ENCODE measurements around the gene AKR1C2. TPM values are rescaled to one million over a fixed set of nuclear protein-coding genes. Genes with fewer than 3 reads are reported as not detected.
"Not testable (repeated sequence)": the region's sequence is repeated elsewhere in the genome, so short reads cannot be mapped to it uniquely, and the experiment has no call there.

Gene AKR1C2
- 2.5 TPM for polyA plus RNA-seq (2013)

GRCh38 chr10:5003127-5004029, at the start of gene AKR1C2:
TSS of gene AKR1C2 (minus strand) at chr10:5003857. CDS start at chr10:5003835, 22 bp downstream.
- H3K27ac ChIP-seq (ENCODE audit: insufficient read depth in 1 of 2, low read depth in 1 of 2, low read length in 2 of 2, poor library complexity in 1 of 2, severe bottlenecking in 2 of 2); POLR2A ChIA-PET; H3K36me3 ChIP-seq (ENCODE audit: control insufficient read depth in 4 of 4, insufficient read depth in 4 of 4, low read length in 3 of 4); H3K9me3 ChIP-seq (ENCODE audit: control extremely low read depth in 1 of 5, control insufficient read depth in 4 of 5, insufficient read depth in 2 of 5, low read depth in 1 of 5, low read length in 4 of 5); H3K4me1 ChIP-seq (ENCODE audit: control extremely low read depth in 1 of 4, control insufficient read depth in 4 of 4, insufficient read depth in 4 of 4, low read length in 3 of 4); CTCF ChIA-PET; DNase-seq; H3K4me3 ChIP-seq (ENCODE audit: control insufficient read depth in 1 of 7, extremely low read depth in 1 of 7, insufficient read depth in 4 of 7, low read depth in 2 of 7, low read length in 6 of 7); H3K27me3 ChIP-seq (replicated peaks in 2 of 5; ENCODE audit: control insufficient read depth in 4 of 5, insufficient read depth in 5 of 5, low read length in 4 of 5): not testable (repeated sequence)
- WGBS (ENCODE audit: insufficient coverage), result 83% methylated on average over 1 of the region's 10 CpGs

- WGBS (ENCODE audit: insufficient coverage), result 100% methylated on average over 10 of the region's 16 CpGs
- H3K4me3 ChIP-seq (ENCODE audit: control insufficient read depth in 1 of 7, extremely low read depth in 1 of 7, insufficient read depth in 4 of 7, low read depth in 2 of 7, low read length in 6 of 7); POLR2A ChIA-PET: not testable (repeated sequence)
Measured at GRCh38 chr10:5052951-5053500, 49.4 kb upstream of the AKR1C2 start.

GRCh38 chr10:5047912-5048628, 44.4 kb upstream of the AKR1C2 start:
- no CpG with 5 or more reads among the region's 1 CpG for WGBS (ENCODE audit: insufficient coverage)
- POLR2A ChIA-PET, result no interaction called here
- H3K4me1 ChIP-seq (ENCODE audit: control extremely low read depth in 1 of 4, control insufficient read depth in 4 of 4, insufficient read depth in 4 of 4, low read length in 3 of 4), result no peaks in the 10 kb centered on the region
- no peaks in the 10 kb centered on the region for H3K27me3 ChIP-seq (replicated peaks in 2 of 5; ENCODE audit: control insufficient read depth in 4 of 5, insufficient read depth in 5 of 5, low read length in 4 of 5)
- H3K9me3 ChIP-seq (ENCODE audit: control extremely low read depth in 1 of 5, control insufficient read depth in 4 of 5, insufficient read depth in 2 of 5, low read depth in 1 of 5, low read length in 4 of 5), result peaks cover 0 to 11% (median 4%) of the 10 kb centered on the region in 5 experiments
- CTCF ChIA-PET, result no interaction called here
- DNase-seq, result no peak
- no peaks in the 10 kb centered on the region for H3K36me3 ChIP-seq (ENCODE audit: control insufficient read depth in 4 of 4, insufficient read depth in 4 of 4, low read length in 3 of 4)
- no peak overlapping the region for H3K4me3 ChIP-seq (ENCODE audit: control insufficient read depth in 1 of 7, extremely low read depth in 1 of 7, insufficient read depth in 4 of 7, low read depth in 2 of 7, low read length in 6 of 7)
- H3K27ac ChIP-seq (ENCODE audit: insufficient read depth in 1 of 2, low read depth in 1 of 2, low read length in 2 of 2, poor library complexity in 1 of 2, severe bottlenecking in 2 of 2), result no peak overlapping the region

More at GRCh38 chr10:5052951-5053500, 49.4 kb upstream of the AKR1C2 start:
- H3K27ac ChIP-seq (ENCODE audit: insufficient read depth in 1 of 2, low read depth in 1 of 2, low read length in 2 of 2, poor library complexity in 1 of 2, severe bottlenecking in 2 of 2); H3K36me3 ChIP-seq (ENCODE audit: control insufficient read depth in 4 of 4, insufficient read depth in 4 of 4, low read length in 3 of 4); CTCF ChIA-PET; H3K27me3 ChIP-seq (replicated peaks in 2 of 5; ENCODE audit: control insufficient read depth in 4 of 5, insufficient read depth in 5 of 5, low read length in 4 of 5); H3K9me3 ChIP-seq (ENCODE audit: control extremely low read depth in 1 of 5, control insufficient read depth in 4 of 5, insufficient read depth in 2 of 5, low read depth in 1 of 5, low read length in 4 of 5); H3K4me1 ChIP-seq (ENCODE audit: control extremely low read depth in 1 of 4, control insufficient read depth in 4 of 4, insufficient read depth in 4 of 4, low read length in 3 of 4); DNase-seq: not testable (repeated sequence)

- H3K4me1 ChIP-seq (ENCODE audit: control extremely low read depth in 1 of 4, control insufficient read depth in 4 of 4, insufficient read depth in 4 of 4, low read length in 3 of 4); H3K9me3 ChIP-seq (ENCODE audit: control extremely low read depth in 1 of 5, control insufficient read depth in 4 of 5, insufficient read depth in 2 of 5, low read depth in 1 of 5, low read length in 4 of 5); H3K4me3 ChIP-seq (ENCODE audit: control insufficient read depth in 1 of 7, extremely low read depth in 1 of 7, insufficient read depth in 4 of 7, low read depth in 2 of 7, low read length in 6 of 7); POLR2A ChIA-PET; CTCF ChIA-PET; H3K27ac ChIP-seq (ENCODE audit: insufficient read depth in 1 of 2, low read depth in 1 of 2, low read length in 2 of 2, poor library complexity in 1 of 2, severe bottlenecking in 2 of 2); H3K27me3 ChIP-seq (replicated peaks in 2 of 5; ENCODE audit: control insufficient read depth in 4 of 5, insufficient read depth in 5 of 5, low read length in 4 of 5); H3K36me3 ChIP-seq (ENCODE audit: control insufficient read depth in 4 of 4, insufficient read depth in 4 of 4, low read length in 3 of 4); DNase-seq: not testable (repeated sequence)
- 80% methylated on average over 3 of the region's 5 CpGs for WGBS (ENCODE audit: insufficient coverage)
Measured at GRCh38 chr10:5047055-5047454, 43.4 kb upstream of the AKR1C2 start.

GRCh38 chr10:5046410-5046809, 42.8 kb upstream of the AKR1C2 start:
- Histone ChIP-seq H3K36me3 (ENCODE audit: control insufficient read depth in 4 of 4, insufficient read depth in 4 of 4, low read length in 3 of 4) (no peaks in the 10 kb centered on the region), H3K4me3 (ENCODE audit: control insufficient read depth in 1 of 7, extremely low read depth in 1 of 7, insufficient read depth in 4 of 7, low read depth in 2 of 7, low read length in 6 of 7) (no peak overlapping the region), H3K9me3 (ENCODE audit: control extremely low read depth in 1 of 5, control insufficient read depth in 4 of 5, insufficient read depth in 2 of 5, low read depth in 1 of 5, low read length in 4 of 5) (peaks cover 0 to 9% (median 4%) of the 10 kb centered on the region in 5 experiments), H3K27ac (ENCODE audit: insufficient read depth in 1 of 2, low read depth in 1 of 2, low read length in 2 of 2, poor library complexity in 1 of 2, severe bottlenecking in 2 of 2) (no peak overlapping the region), H3K27me3 (replicated peaks in 2 of 5; ENCODE audit: control insufficient read depth in 4 of 5, insufficient read depth in 5 of 5, low read length in 4 of 5) (no peaks in the 10 kb centered on the region), H3K4me1 (ENCODE audit: control extremely low read depth in 1 of 4, control insufficient read depth in 4 of 4, insufficient read depth in 4 of 4, low read length in 3 of 4) (no peaks in the 10 kb centered on the region)
- POLR2A ChIA-PET, result no interaction called here
- CTCF ChIA-PET, result no interaction called here
- WGBS (ENCODE audit: insufficient coverage), result 98% methylated on average over 5 of the region's 6 CpGs
- no peak for DNase-seq

- Histone ChIP-seq H3K9me3 (ENCODE audit: control extremely low read depth in 1 of 5, control insufficient read depth in 4 of 5, insufficient read depth in 2 of 5, low read depth in 1 of 5, low read length in 4 of 5) (peaks cover 0 to 9% (median 4%) of the 10 kb centered on the region in 5 experiments), H3K4me1 (ENCODE audit: control extremely low read depth in 1 of 4, control insufficient read depth in 4 of 4, insufficient read depth in 4 of 4, low read length in 3 of 4) (peaks cover 0 to 2% (median 0%) of the 10 kb centered on the region in 4 experiments), H3K27me3 (replicated peaks in 2 of 5; ENCODE audit: control insufficient read depth in 4 of 5, insufficient read depth in 5 of 5, low read length in 4 of 5) (no peaks in the 10 kb centered on the region), H3K4me3 (ENCODE audit: control insufficient read depth in 1 of 7, extremely low read depth in 1 of 7, insufficient read depth in 4 of 7, low read depth in 2 of 7, low read length in 6 of 7) (no peak overlapping the region), H3K27ac (ENCODE audit: insufficient read depth in 1 of 2, low read depth in 1 of 2, low read length in 2 of 2, poor library complexity in 1 of 2, severe bottlenecking in 2 of 2) (no peak overlapping the region), H3K36me3 (ENCODE audit: control insufficient read depth in 4 of 4, insufficient read depth in 4 of 4, low read length in 3 of 4) (no peaks in the 10 kb centered on the region)
- WGBS (ENCODE audit: insufficient coverage), result 97% methylated on average over 9 of the region's 9 CpGs
- no peak for DNase-seq
- CTCF ChIA-PET, result no interaction called here
- POLR2A ChIA-PET, result no interaction called here
Measured at GRCh38 chr10:5045095-5045494, 41.4 kb upstream of the AKR1C2 start.

GRCh38 chr10:5043716-5044115, 40.1 kb upstream of the AKR1C2 start:
- Histone ChIP-seq H3K27me3 (replicated peaks in 2 of 5; ENCODE audit: control insufficient read depth in 4 of 5, insufficient read depth in 5 of 5, low read length in 4 of 5) (no peaks in the 10 kb centered on the region), H3K36me3 (ENCODE audit: control insufficient read depth in 4 of 4, insufficient read depth in 4 of 4, low read length in 3 of 4) (no peaks in the 10 kb centered on the region), H3K27ac (ENCODE audit: insufficient read depth in 1 of 2, low read depth in 1 of 2, low read length in 2 of 2, poor library complexity in 1 of 2, severe bottlenecking in 2 of 2) (no peak overlapping the region), H3K4me1 (ENCODE audit: control extremely low read depth in 1 of 4, control insufficient read depth in 4 of 4, insufficient read depth in 4 of 4, low read length in 3 of 4) (peaks cover 0 to 2% (median 0%) of the 10 kb centered on the region in 4 experiments), H3K9me3 (ENCODE audit: control extremely low read depth in 1 of 5, control insufficient read depth in 4 of 5, insufficient read depth in 2 of 5, low read depth in 1 of 5, low read length in 4 of 5) (peaks cover 0 to 13% (median 4%) of the 10 kb centered on the region in 5 experiments), H3K4me3 (ENCODE audit: control insufficient read depth in 1 of 7, extremely low read depth in 1 of 7, insufficient read depth in 4 of 7, low read depth in 2 of 7, low read length in 6 of 7) (no peak overlapping the region)
- no peak for DNase-seq
- ChIA-PET POLR2A (no interaction called here), CTCF (no interaction called here)
- WGBS (ENCODE audit: insufficient coverage), result 100% methylated on average over 1 of the region's 1 CpG

Data from common myeloid progenitor, CD34-positive (primary cell).